Activated T-cell treated with anti-CD3 and anti-CD28 coated beads for 24 hours (primary cell): ENCODE data around the gene CSE1L.
"Not testable (repeated sequence)": the region's sequence is repeated elsewhere in the genome, so short reads cannot be mapped to it uniquely, and the experiment has no call there.

Experiments
- DNase-seq: peaks from one replicate; pipeline ENCODE4 v3.0.0-alpha.2; 2020; ENCODE audit warnings: low read depth

Gene CSE1L

GRCh38 chr20:49122920-49123319, 76.8 kb downstream of the CSE1L start:
- no peak for DNase-seq

- DNase-seq = no peak
Observed at GRCh38 chr20:49123982-49124381, 77.9 kb downstream of the CSE1L start.

- DNase-seq = no peak
Observed at GRCh38 chr20:49132995-49133478, 86.9 kb downstream of the CSE1L start.

GRCh38 chr20:49133571-49133970, 87.5 kb downstream of the CSE1L start:
- DNase-seq = no peak

- DNase-seq = not testable (repeated sequence)
Observed at GRCh38 chr20:49134797-49135196, 88.7 kb downstream of the CSE1L start.

GRCh38 chr20:49136817-49137571, 90.9 kb downstream of the CSE1L start:
- no peak for DNase-seq

GRCh38 chr20:49138431-49138830, 92.3 kb downstream of the CSE1L start:
- no peak for DNase-seq

GRCh38 chr20:49140411-49140810, 94.3 kb downstream of the CSE1L start:
- no peak for DNase-seq

- no peak for DNase-seq
Observed at GRCh38 chr20:49140834-49141233, 94.7 kb downstream of the CSE1L start.
